ENCODE results near the gene LRRC10B.
"Not testable (repeated sequence)": the region's sequence is repeated elsewhere in the genome, so short reads cannot be mapped to it uniquely, and the experiment has no call there.

The LRRC10B gene

DNA sequence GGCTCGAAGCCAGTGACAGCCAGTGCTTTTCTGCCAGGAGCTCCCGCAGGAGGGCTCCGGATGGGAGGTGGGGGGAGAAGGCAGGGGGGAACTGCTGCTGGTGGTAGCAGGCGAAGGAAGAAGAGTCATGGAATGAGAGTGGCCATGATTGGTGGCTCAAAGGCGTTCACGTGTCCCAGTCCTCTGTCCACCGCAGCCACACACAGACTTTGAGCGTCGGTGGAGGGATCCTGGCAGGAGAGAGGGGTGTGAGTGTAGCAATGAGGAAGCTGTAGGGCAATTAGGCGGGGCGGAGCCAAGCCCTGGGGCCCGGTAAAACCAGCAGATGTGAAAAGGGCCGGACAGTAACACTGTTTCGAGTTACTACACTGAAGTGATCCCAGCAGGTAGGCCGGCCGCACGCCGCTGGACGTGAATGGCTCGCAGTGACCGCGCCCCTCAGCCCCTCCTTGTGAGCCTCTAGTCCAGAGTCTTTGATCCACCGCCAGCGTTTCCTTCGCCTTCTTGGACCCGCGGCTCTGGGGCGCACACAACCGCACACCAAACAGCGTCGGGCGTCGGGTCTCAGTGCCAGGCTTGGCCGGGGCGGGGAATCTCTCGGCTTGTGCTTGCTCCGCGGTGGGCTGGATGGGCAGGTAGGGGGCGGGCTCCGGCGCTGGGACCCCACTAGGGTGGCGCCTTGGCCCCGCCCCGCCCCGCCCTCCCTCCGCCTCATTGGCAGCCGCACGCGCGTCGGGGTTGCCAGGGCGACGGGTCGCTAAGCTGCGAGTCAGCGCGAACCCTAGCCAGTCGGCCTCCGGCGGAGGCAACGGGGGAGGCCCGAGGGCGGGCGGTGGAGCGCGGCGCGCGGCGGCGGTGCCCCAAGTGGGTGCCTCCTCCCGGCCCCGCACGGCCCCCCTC, at the start of gene LRRC10B:
TSS of gene LRRC10B (plus strand) at position 788 of the 900 bp plus-strand sequence. CDS start 250 bp downstream, outside the sequence.
- DNase-seq (ENCODE audit: low read depth), result no peak

DNA sequence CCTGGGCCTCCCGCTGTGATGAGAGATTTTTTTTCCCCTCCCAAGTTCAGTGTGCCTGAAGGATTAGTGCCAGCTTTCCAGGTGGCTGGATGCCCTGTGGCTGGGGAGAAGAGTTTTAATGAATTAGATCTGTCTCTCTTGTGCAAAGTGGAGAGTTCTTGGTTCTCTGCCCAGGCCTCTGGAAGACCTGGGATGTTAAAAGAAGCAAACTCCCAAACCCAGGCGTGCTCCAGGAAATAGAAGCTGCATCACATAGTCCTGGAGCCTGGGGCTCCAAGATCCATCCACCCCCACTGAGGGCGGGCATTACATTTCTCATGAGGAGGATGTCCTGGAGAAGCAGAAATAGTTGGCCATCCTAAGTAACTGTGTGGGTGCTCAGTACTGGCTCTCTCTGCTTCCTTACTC, 48.1 kb upstream of the LRRC10B start:
- no peak for DNase-seq (ENCODE audit: low read depth)

DNA sequence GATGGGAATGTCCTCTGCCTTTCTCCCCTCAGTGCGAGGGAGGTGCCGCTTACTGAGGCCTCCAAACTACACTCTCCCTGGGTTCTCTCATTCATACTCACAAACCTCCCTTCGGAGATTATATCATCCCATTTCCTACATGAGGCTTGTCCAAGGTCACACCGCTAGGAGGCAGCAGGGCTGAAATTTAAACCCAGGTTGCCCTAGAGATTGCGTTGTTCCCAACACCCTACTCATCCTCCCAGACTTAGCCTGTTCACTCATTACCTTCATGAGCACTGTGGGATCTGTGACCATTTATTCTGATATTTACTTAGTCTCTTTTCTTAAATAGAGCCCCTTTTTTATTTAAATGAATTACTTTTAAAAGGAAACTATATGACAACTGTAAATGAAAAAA, 47.6 kb upstream of the LRRC10B start:
- DNase-seq (ENCODE audit: low read depth), result no peak

DNA sequence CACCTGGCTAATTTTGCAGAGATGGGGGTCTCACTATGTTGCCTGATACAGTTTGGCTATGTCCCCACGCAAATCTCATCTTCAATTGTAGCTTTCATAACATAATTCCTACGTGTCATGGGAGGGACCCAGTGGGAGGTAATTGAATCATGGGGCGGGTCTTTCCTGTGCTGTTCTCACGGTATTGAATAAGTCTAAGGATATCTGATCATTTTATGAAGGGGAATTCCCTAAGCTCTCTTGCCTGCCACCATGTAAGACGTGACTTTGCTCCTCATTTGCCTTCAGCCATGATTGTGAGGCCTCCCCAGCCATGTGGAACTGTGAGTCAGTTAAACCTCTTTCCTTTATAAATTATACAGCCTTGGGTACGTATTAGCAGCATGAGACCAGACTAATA, 40.9 kb upstream of the LRRC10B start:
- DNase-seq (ENCODE audit: low read depth), result not testable (repeated sequence)

DNA sequence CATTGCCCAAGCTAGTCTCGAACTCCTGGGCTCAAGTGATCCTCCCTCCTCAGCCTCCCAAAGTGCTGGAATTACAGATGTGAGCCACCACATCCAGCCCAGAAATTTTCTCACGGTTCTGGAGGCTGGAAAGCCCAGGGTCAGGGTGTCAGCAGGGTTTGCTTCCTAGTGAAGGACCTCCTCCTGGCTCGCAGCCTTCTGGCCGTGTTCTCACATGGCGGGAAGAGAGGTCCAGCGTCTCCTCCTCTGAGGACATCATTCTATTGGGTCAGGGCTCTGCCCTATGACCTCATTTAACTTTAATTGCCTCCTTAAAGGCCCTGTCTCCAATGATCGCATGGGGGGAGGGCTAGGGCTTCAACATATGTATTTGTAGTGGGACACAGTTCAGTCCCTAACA, 40.5 kb upstream of the LRRC10B start:
- DNase-seq (ENCODE audit: low read depth), result no peak

DNA sequence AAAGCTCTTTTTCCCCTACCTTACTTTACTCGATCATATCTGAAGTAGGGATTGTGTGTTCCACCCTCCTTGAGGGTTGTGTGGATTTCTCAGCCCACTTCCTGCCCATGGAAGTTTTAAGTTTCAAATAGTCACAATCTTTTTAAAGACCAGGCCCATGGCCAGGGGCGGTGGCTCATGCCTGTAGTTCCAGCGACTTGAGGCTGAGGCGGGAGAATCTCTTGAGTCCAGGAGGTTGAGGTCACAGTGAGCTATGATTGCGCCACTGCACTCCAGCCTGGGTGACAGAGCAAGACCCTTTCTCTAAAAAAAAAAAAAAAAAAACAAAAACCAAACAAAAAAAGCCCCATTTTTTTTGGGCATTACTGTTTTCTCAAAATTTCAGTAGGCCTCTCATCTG, 36.3 kb upstream of the LRRC10B start:
- DNase-seq (ENCODE audit: low read depth), result no peak

DNA sequence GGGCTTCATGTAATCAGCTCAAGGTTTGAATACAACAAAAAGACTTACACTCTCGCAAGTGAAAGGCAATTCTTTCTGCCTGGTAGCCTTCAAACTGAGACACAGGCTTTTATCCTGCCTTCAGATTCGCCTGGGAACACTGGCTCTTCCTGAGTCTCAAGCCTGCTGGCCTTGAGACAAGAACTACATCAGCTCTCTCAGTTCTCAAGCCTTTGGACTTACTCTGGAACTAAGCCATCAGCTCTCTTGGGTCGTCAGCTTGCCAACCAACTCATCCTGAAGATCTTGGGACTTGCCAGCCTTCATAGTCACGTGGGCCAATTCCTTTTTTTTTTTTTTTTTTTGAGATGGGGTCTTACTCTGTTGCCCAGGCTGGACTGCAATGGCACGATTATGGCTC, 35.7 kb upstream of the LRRC10B start:
- DNase-seq (ENCODE audit: low read depth), result no peak

DNA sequence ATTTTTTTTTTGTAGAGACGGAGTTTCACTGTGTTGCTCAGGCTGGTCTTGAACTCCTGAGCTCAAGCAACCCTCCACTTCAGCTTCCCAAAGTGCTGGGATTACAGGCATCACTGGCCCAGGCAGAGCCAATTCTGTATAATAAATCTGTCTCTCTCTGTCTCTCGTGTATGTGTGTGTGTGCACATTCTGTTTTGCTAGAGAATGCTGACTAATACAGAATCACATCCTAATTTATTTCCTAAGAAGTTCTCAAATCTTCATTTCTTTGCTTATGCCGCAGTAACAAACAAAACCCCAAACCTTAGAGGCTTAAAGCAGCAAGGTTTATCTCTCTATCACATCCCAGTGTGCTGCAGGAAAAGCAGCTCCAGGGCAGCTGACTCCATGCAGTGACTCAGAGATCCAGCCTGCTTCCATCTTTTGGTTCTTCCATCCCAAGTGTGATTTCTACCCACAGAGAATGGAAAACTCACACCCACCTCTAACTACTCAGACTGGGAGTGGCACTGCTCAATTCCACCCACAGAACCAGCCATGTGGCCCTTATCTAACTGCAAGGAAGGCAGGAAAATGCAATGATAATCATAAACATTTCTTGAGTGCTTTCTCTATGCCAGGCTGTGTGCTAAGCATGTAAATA, 35.1 kb upstream of the LRRC10B start:
- DNase-seq (ENCODE audit: low read depth), result no peak

DNA sequence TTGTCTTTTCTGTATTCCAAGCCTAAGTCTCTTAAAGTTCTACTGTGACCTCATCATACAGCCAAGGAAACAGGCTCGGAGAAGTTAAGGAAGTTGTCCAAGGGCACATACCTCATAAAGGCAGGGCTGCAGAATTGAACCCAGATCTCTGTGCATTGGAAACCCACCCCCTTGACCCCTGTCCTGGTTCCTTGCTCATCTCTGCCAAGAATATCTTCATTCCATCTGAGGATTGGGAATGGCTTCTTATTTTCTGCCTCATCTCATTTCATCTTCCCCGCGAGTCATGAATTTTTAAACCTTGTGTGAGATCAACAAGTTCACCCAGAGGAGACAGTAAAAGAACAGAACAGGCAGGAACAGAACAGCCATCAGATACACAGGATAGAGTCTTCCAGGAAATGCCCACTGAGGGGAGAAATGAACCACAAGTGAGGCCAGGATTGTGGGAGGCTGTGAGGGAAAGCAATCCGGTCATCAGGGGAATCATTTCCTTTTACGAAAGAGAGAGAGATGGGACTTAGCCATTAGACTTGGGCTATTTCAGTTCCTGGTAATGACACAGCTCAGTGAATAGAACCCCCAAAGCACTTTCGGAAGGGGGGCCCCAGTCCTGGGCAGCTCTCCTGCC, 34.4 kb upstream of the LRRC10B start:
- DNase-seq (ENCODE audit: low read depth), result no peak

DNA sequence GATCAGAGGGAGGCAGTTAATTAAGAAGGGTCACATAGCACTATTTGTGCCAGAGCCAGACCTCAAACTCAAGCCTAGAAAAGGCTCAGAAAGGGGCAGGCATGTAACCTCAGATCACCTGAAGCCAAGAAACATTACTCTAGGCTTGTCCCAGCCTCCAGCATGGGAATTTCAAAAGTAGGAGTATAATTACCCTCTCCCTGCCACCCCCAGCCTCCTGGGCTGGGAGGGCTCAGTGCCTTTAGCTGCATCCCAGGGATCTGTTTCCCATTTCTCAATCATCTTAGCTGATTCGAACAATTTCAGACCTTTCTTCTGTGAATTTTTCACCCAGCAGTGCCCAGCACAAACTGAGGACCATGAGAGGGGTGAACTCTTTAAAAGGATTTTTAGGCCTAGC, 33.1 kb upstream of the LRRC10B start:
- DNase-seq (ENCODE audit: low read depth), result no peak

DNA sequence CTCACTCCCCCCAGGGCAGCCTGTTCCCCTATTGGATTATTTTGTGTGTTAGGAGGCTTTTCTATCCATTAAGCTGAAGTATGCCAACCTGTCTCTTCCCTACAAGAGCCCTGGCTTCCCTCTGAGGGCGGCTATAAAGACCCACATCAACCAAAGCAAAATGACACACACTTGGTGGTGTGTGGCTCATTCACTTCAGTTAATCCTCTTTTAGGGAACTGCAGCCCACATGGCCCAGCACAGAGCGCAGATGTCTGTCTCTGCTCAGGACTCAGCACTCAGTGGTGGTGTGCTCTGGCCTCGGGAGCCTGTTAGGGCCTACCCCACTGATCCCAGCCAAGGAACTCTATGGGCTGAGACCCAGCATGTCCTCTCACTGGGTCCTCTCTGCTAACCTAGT, 32.2 kb upstream of the LRRC10B start:
- DNase-seq (ENCODE audit: low read depth), result no peak

DNA sequence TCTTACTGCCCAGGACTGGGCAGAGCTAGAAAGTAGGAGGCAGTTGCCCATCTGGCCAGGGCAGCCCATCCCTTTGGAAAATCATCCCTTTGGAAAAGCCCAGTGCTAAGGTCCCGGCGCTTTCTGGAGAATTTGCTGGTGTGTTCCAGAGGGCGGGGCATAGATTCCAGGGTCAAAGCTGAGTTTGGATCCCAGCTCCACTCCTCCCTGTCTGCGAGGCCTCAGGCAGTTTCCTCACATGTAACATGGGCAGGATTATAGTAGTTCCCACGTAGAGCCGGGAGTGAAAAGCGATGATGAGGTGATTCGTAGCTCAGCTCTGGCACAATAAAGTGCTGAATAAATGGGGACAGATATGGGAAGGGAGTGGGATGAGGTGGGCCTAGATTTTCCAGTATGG, 31.4 kb upstream of the LRRC10B start:
- DNase-seq (ENCODE audit: low read depth), result no peak

DNA sequence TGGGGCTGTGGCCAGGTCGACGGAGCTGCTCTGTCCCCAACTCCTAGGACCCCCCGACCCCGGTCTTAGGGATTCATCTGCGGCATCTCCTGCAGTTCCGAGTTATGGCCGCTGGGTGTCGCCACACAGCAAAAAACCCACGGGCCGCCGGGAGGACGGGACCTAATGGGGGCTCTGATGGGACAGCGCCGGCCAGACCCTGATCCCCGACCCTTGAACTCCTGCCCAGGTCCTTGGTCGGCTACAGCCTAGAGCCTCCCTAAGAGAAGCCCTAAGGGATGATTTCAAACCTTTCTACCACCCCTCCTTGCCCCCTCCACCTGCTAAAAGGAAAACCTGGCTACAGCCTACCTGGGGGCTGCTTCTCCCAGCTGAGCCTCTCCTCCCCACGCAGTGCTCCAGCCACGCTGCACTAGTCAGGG, 30.8 kb upstream of the LRRC10B start:
- DNase-seq (ENCODE audit: low read depth), result no peak

DNA sequence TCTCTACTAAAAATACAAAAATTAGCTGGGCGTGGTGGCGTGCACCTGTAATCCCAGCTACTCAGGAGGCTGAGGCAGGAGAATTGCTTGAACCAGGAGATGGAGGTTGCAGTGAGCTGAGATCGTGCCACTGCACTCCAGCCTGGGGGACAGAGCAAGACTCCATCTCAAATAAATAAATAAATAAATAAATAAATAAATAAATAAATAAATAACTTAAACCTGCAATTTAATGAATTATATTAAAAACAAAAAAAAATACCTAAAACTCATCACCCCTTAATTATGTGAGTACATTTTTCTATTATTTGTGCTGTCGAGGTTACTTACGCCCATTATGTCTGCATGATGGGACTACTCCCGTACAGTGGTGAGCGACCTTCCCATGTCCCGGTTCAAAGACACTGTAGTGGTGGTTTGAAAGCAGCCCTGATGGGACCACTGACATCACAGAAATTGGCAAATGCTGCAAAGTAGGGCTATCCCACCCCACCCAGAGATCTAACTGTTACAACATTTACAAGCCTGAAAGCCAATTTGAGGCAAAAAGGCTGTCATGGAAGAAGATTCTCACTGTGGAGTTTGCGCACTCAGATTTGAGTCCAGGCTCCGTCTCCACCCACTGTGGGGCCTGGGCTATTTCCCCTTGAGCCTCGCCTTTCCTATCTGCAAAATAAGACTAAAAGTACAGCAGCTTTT, 29.0 kb upstream of the LRRC10B start:
- DNase-seq (ENCODE audit: low read depth), result not testable (repeated sequence)

DNA sequence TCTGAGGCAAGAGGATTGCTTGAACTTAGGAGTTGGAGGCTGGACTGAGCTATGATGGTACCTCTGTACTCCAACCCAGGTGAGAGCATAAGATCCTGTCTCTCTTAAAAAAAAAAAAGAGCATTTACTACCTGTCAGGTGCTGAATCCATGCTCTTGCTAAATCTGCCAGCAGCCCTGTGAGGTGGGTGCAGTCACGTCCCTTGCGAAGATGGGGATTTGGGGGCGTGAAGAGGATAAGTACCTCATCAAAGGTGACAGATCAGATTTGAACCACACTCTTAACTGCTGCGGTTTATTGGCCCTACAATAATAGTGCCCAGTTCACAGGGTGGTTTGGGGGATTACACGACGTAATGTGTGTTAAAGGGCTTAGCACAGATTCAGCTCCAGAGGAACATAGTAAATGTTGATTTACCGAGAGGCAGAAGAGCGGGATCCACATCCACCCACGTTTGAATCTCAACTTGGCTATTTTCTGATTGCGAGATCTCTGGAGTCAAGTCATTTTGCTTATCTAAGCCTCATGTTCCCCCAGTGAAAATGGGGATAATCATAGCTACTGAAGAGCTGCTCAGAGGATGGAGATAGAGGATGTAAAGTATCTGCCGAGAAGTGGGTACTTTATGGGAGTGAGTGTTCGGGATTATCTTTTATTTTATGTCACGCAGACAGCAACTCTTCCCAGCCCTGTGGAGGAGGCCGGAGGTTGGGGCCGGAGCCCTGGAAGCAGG, 28.1 kb upstream of the LRRC10B start:
- DNase-seq (ENCODE audit: low read depth), result no peak

DNA sequence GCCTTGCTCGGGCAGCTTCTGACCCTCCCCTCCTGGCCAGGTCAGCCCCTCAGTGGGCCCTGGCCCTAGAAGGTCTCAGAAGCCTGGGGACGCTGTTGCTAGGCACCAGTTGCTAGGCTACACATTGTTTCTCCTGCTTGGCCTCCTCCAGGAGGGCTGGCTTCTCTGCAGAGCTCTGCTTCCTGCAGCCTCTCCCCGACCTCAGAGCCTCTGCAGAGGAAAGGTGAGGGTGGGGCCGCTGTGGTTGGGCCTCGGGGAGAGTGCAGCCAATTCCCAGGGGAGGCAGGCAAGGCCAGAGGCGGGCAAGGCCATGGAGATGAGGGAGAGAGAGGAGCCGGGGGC, 27.6 kb upstream of the LRRC10B start:
- DNase-seq (ENCODE audit: low read depth), result no peak

DNA sequence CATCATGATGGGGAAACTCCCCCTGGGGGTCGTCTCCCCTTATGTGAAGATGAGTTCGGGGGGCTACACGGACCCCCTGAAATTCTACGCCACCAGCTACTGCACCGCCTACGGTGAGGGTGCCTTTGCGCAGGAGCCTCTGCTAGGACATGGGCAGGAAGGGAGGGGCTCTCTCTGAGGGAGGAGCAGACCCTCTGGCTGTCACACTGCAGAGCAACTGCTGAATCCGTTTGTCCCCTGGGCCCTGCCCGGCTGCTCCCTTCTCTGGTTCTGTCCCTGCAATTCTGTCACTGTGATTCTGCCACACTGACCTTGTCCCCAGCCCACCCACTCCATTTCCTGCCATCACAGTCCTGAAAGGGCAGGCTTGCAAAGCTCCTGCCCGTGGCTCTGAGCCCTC, 26.7 kb upstream of the LRRC10B start:
- no peak for DNase-seq (ENCODE audit: low read depth)

DNA sequence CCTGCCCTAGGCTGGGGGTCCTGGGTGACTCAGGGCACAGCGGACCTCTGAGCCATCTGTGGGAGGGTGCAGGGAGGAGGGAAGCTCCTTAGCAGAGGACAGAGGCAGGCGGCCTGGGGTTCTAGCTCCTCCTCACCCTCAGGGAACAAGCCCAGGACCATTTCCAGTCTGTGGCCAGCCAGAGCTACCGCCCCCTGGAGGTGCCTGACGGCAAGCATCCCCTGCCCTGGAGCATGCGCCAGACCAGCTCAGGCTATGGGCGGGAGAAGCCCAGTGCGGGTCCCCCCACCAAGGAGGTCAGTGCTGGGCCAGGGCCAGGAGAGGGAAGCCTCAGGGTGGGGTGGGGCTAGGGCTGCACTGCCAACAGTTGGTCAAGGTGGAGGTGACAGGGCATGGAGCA, 26.0 kb upstream of the LRRC10B start:
- DNase-seq (ENCODE audit: low read depth), result no peak

DNA sequence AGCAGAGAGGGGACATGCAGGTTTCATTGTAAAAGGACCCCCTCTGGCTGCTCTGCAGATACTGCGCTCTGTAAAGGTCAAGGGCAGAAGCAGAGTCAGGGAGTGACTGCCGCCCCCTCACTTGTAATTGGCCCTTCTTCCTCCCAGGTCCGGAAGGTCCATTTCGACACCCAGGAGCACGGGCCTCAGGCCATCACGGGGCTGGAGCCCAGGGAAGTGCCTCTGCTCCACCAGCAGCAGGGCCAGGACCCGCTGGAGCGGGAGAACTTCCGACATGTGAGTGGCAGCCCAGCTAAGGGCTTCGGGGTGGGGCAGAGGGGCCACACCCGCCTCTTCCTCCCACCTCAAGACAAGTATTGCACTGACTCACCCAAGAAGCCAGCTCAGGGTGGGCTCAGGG, 24.0 kb upstream of the LRRC10B start:
- no peak for DNase-seq (ENCODE audit: low read depth)

DNA sequence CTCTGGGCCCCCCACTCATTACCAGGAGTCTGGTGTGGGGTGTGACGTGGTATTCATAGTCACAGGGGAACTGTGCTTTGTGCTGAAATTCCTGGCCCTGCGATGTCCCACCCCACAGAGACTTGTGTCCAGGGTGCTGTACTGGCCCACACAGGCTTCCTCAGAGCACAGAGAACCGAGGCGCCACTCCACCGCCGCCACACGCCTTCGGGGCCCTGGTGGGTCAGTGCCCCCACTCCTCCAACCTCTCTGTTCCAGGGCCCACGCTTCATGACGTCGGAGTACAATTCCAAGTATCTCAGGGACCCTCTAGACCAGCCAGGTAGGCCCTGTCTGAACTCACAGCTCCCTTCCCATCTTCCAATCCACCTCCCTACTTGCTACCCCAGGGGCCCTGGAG, 23.5 kb upstream of the LRRC10B start:
- no peak for DNase-seq (ENCODE audit: low read depth)

DNA sequence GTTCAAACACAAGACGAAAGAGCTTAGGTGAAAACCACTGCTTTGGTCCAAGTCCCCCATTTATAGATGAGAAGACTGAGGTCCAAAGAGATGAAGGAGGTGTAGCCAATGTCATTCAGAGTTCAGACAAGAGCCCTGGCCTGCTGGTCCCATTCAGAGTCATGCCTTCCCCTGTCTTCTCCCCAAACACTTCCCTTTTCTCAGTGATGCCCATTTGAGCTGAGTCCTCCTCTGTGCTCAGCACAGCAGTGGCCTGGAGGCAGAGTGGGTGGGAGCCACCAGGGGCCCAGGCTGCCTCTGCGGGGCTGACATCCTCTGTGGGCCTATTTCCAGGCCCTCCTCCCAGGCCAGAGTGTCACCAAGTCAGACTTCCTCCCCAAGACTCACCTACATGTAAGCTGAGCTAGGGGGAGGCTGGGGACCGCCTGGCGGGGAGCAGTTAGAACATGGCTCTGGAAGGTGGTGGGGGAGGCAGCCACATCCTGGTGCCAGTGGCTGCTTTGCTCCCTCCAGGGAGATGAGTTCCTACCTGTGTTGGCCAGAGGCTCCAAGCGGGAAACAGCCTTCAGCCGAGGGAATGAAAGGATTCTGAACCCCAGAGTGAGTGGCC, 22.4 kb upstream of the LRRC10B start:
- DNase-seq (ENCODE audit: low read depth), result no peak

Data from CMK (cell line).